ENCODE data around the gene RBM39. TPM values are rescaled to one million over a fixed set of nuclear protein-coding genes. Genes with fewer than 3 reads are reported as not detected.

RBM39 gene
- total and polyA plus RNA-seq, 2 of the 13 experiments (the other 11 are each of a cell fraction or from before 2014, with no cell fraction given) = 788 to 920 TPM

- TF ChIP-seq PCBP2 (optimal IDR thresholded peaks at IDR 0.05; ENCODE audit: low read depth, low read length, poor library complexity, severe bottlenecking) (no peak), ZNF564 (CRISPR knock-in tag; IDR thresholded peaks at IDR 0.05) (no peak), E2F5 (CRISPR knock-in tag; conservative IDR thresholded peaks at IDR 0.05) (no peak), BCLAF1 (IDR thresholded peaks at IDR 0.05) (no peak), ZNF34 (CRISPR knock-in tag; IDR thresholded peaks at IDR 0.05; ENCODE audit: borderline replicate concordance) (no peak), RXRB (CRISPR knock-in tag; IDR thresholded peaks at IDR 0.05; ENCODE audit: borderline replicate concordance) (no peak), ZNF337 (CRISPR knock-in tag; IDR thresholded peaks at IDR 0.05; ENCODE audit: borderline replicate concordance, low read depth) (no peak), ZNF605 (CRISPR knock-in tag; IDR thresholded peaks at IDR 0.05) (no peak; the same call in 1 of the 2 replicates), FOXO1 (CRISPR knock-in tag; IDR thresholded peaks at IDR 0.05) (0 out of 2 replicates have a peak, but pooled peaks have one; percentile 30), ZBTB10 (CRISPR knock-in tag; IDR thresholded peaks at IDR 0.05; ENCODE audit: borderline replicate concordance) (no peak), ZNF557 (CRISPR knock-in tag; IDR thresholded peaks at IDR 0.05) (no peak), ZNF350 (CRISPR knock-in tag; IDR thresholded peaks at IDR 0.05; ENCODE audit: borderline replicate concordance, low read depth) (no peak), ZNF333 (CRISPR knock-in tag; IDR thresholded peaks at IDR 0.05; ENCODE audit: borderline replicate concordance) (peak; percentile 82; the same call in 1 of the 2 replicates), TCF12 (IDR thresholded peaks at IDR 0.05) (no peak), TCF12 (CRISPR knock-in tag; IDR thresholded peaks at IDR 0.05) (0 out of 2 replicates have a peak, but pooled peaks have one; percentile 55), ZNF790 (CRISPR knock-in tag; IDR thresholded peaks at IDR 0.05; ENCODE audit: borderline replicate concordance) (no peak), TBL1XR1 (IDR thresholded peaks at IDR 0.05; ENCODE audit: borderline replicate concordance, low read length, partially characterized antibody) (no peak), ZNF225 (CRISPR knock-in tag; IDR thresholded peaks at IDR 0.05) (no peak), MIER3 (CRISPR knock-in tag; IDR thresholded peaks at IDR 0.05; ENCODE audit: borderline replicate concordance) (0 out of 2 replicates have a peak, but pooled peaks have one; percentile 24), ZNF512B (CRISPR knock-in tag; IDR thresholded peaks at IDR 0.05; ENCODE audit: borderline replicate concordance) (no peak), PTBP1 (IDR thresholded peaks at IDR 0.05; ENCODE audit: low read depth, low read length, poor library complexity, severe bottlenecking) (no peak)
These were observed 44.3 kb downstream of the RBM39 start (continued) for GRCh38 chr20:35697696-35698297.
